ENCODE results near the gene FASN.

The FASN gene

GRCh38 chr17:82076785-82077591 is 21.0 kb downstream of the FASN start:
- no peaks in the 10 kb centered on the region for H3K27me3 ChIP-seq (ENCODE audit: low read depth, low read length)
- no peaks in the 10 kb centered on the region for H3K79me2 ChIP-seq (ENCODE audit: low read length)
- peaks cover 29% of the 10 kb centered on the region for H3K36me3 ChIP-seq (replicated peaks; ENCODE audit: low read depth, low read length)
- TF ChIP-seq CTCF (IDR thresholded peaks at IDR 0.05; ENCODE audit: low read depth, low read length) (no peak), EZH2phosphoT487 (IDR thresholded peaks at IDR 0.05; ENCODE audit: low read depth) (no peak)
- H3K4me2 ChIP-seq (ENCODE audit: low read length) = no peak overlapping the region
- no peak overlapping the region for H3K27ac ChIP-seq (ENCODE audit: low read length)
- H3K9ac ChIP-seq (ENCODE audit: low read length) = no peak overlapping the region
- H4K20me1 ChIP-seq (ENCODE audit: insufficient read depth, low read length) = peaks cover 14% of the 10 kb centered on the region
- H3K4me1 ChIP-seq (ENCODE audit: low read length) = no peaks in the 10 kb centered on the region
- H3K9me3 ChIP-seq (ENCODE audit: insufficient read depth, low read length) = no peaks in the 10 kb centered on the region
- H2AFZ ChIP-seq (ENCODE audit: low read depth, low read length) = no peak overlapping the region
- no peak overlapping the region for H3K4me3 ChIP-seq (ENCODE audit: low read length)

- Histone ChIP-seq H2AFZ (ENCODE audit: low read depth, low read length) (no peak overlapping the region), H3K27ac (ENCODE audit: low read length) (no peak overlapping the region), H3K9me3 (ENCODE audit: insufficient read depth, low read length) (no peaks in the 10 kb centered on the region), H3K36me3 (replicated peaks; ENCODE audit: low read depth, low read length) (peaks cover 23% of the 10 kb centered on the region), H4K20me1 (ENCODE audit: insufficient read depth, low read length) (peaks cover 14% of the 10 kb centered on the region), H3K4me3 (ENCODE audit: low read length) (no peak overlapping the region), H3K4me1 (ENCODE audit: low read length) (no peaks in the 10 kb centered on the region), H3K4me2 (ENCODE audit: low read length) (no peak overlapping the region), H3K9ac (ENCODE audit: low read length) (no peak overlapping the region), H3K79me2 (ENCODE audit: low read length) (no peaks in the 10 kb centered on the region), H3K27me3 (ENCODE audit: low read depth, low read length) (no peaks in the 10 kb centered on the region)
- TF ChIP-seq CTCF (IDR thresholded peaks at IDR 0.05; ENCODE audit: low read depth, low read length) = no peak
- no peak for TF ChIP-seq EZH2phosphoT487 (IDR thresholded peaks at IDR 0.05; ENCODE audit: low read depth)
Observed at GRCh38 chr17:82076018-82076784, 21.8 kb downstream of the FASN start.

- Histone ChIP-seq H3K27me3 (ENCODE audit: low read depth, low read length) (no peaks in the 10 kb centered on the region), H3K9ac (ENCODE audit: low read length) (no peak overlapping the region), H3K27ac (ENCODE audit: low read length) (no peak overlapping the region), H3K36me3 (replicated peaks; ENCODE audit: low read depth, low read length) (peaks cover 6% of the 10 kb centered on the region), H3K79me2 (ENCODE audit: low read length) (no peaks in the 10 kb centered on the region), H4K20me1 (ENCODE audit: insufficient read depth, low read length) (peaks cover 7% of the 10 kb centered on the region), H3K4me1 (ENCODE audit: low read length) (no peaks in the 10 kb centered on the region), H3K4me3 (ENCODE audit: low read length) (no peak overlapping the region), H2AFZ (ENCODE audit: low read depth, low read length) (no peak overlapping the region), H3K9me3 (ENCODE audit: insufficient read depth, low read length) (no peaks in the 10 kb centered on the region), H3K4me2 (ENCODE audit: low read length) (no peak overlapping the region)
- TF ChIP-seq CTCF (IDR thresholded peaks at IDR 0.05; ENCODE audit: low read depth, low read length) = no peak
- no peak for TF ChIP-seq EZH2phosphoT487 (IDR thresholded peaks at IDR 0.05; ENCODE audit: low read depth)
Observed at GRCh38 chr17:82073446-82073845, 24.6 kb downstream of the FASN start.

- Histone ChIP-seq H2AFZ (ENCODE audit: low read depth, low read length) (no peak overlapping the region), H3K9ac (ENCODE audit: low read length) (no peak overlapping the region), H3K27ac (ENCODE audit: low read length) (no peak overlapping the region), H3K79me2 (ENCODE audit: low read length) (no peaks in the 10 kb centered on the region), H3K36me3 (replicated peaks; ENCODE audit: low read depth, low read length) (peaks cover 2% of the 10 kb centered on the region), H3K4me1 (ENCODE audit: low read length) (no peaks in the 10 kb centered on the region), H3K4me3 (ENCODE audit: low read length) (no peak overlapping the region), H4K20me1 (ENCODE audit: insufficient read depth, low read length) (peaks cover 6% of the 10 kb centered on the region), H3K9me3 (ENCODE audit: insufficient read depth, low read length) (no peaks in the 10 kb centered on the region), H3K4me2 (ENCODE audit: low read length) (no peak overlapping the region), H3K27me3 (ENCODE audit: low read depth, low read length) (no peaks in the 10 kb centered on the region)
- TF ChIP-seq EZH2phosphoT487 (IDR thresholded peaks at IDR 0.05; ENCODE audit: low read depth) (no peak), CTCF (IDR thresholded peaks at IDR 0.05; ENCODE audit: low read depth, low read length) (no peak)
Observed at GRCh38 chr17:82072827-82073226, 25.2 kb downstream of the FASN start.
